H9 (cell line): ENCODE results near the gene FMN1. TPM values are rescaled to one million over a fixed set of nuclear protein-coding genes. Genes with fewer than 3 reads are reported as not detected.

ENCODE experiments used
- DNase-seq: peaks from one replicate; pipeline ENCODE4 v3.0.0-alpha.2; 2017
- H2AFZ ChIP-seq: one replicate; pipeline ENCODE4 v1.6.1; 2013; ENCODE audit warnings: mild to moderate bottlenecking, low read length, control low read depth, moderate library complexity
- H2AK5ac ChIP-seq: 2 replicates; pipeline ENCODE4 v1.6.1; 2013; ENCODE audit warnings: low read length, control low read depth, mixed read lengths; ENCODE audit not compliant: insufficient read length
- H2BK120ac ChIP-seq: one replicate; pipeline ENCODE4 v1.6.1; 2013; ENCODE audit warnings: low read depth, mild to moderate bottlenecking, low read length, control low read depth, inconsistent platforms; ENCODE audit not compliant: poor library complexity, severe bottlenecking
- H2BK12ac ChIP-seq: 2 replicates; pipeline ENCODE4 v1.6.1; 2013; ENCODE audit warnings: low read length, control low read depth, mixed read lengths, low read depth; ENCODE audit not compliant: insufficient read length
- H2BK15ac ChIP-seq: 2 replicates; pipeline ENCODE4 v1.6.1; 2013; ENCODE audit warnings: low read depth, low read length, control low read depth
- H2BK20ac ChIP-seq: one replicate; pipeline ENCODE4 v1.6.1; 2013; ENCODE audit warnings: low read depth, mild to moderate bottlenecking, low read length, control low read depth, inconsistent platforms; ENCODE audit not compliant: poor library complexity, severe bottlenecking
- H2BK5ac ChIP-seq: 2 replicates; pipeline ENCODE4 v1.6.1; 2013; ENCODE audit warnings: low read length, control low read depth, mixed read lengths; ENCODE audit not compliant: insufficient read length
- H3K14ac ChIP-seq: 2 replicates; pipeline ENCODE4 v1.6.1; 2013; ENCODE audit warnings: low read length, control low read depth; ENCODE audit not compliant: insufficient read depth
- H3K18ac ChIP-seq: 2 replicates; pipeline ENCODE4 v1.6.1; 2013; ENCODE audit warnings: low read depth, mild to moderate bottlenecking, mixed read lengths, low read length, control low read depth; ENCODE audit not compliant: insufficient read length
- H3K23ac ChIP-seq: 2 replicates; pipeline ENCODE4 v1.6.1; 2013; ENCODE audit warnings: low read length, control low read depth, mixed read lengths, low read depth; ENCODE audit not compliant: insufficient read length
- H3K23me2 ChIP-seq: 2 replicates; pipeline ENCODE4 v1.6.1; 2013; ENCODE audit warnings: low read depth, mild to moderate bottlenecking, mixed read lengths, low read length, control low read depth; ENCODE audit not compliant: insufficient read length, poor library complexity, severe bottlenecking
- H3K27ac ChIP-seq: 2 replicates; pipeline ENCODE4 v1.5.1; 2013; ENCODE audit warnings: low read length, control low read depth, mixed read lengths, low read depth; ENCODE audit not compliant: insufficient read length
- H3K27me3 ChIP-seq: 2 replicates; pipeline ENCODE4 v1.6.1; 2013; ENCODE audit warnings: low read length, control low read depth, inconsistent platforms; ENCODE audit not compliant: insufficient read depth
- H3K4ac ChIP-seq: 2 replicates; pipeline ENCODE4 v1.6.1; 2013; ENCODE audit warnings: low read depth, mild to moderate bottlenecking, control low read depth, inconsistent platforms, low read length, moderate library complexity
- H3K4me1 ChIP-seq: 2 replicates; pipeline ENCODE4 v1.6.1; 2013; ENCODE audit warnings: low read length, control low read depth, inconsistent platforms; ENCODE audit not compliant: insufficient read depth
- H3K4me2 ChIP-seq: 2 replicates; pipeline ENCODE4 v1.6.1; 2013; ENCODE audit warnings: low read length, control low read depth, mixed read lengths; ENCODE audit not compliant: insufficient read length, insufficient read depth
- H3K56ac ChIP-seq: 2 replicates; pipeline ENCODE4 v1.6.1; 2013; ENCODE audit warnings: low read depth, mild to moderate bottlenecking, mixed read lengths, low read length, control low read depth; ENCODE audit not compliant: insufficient read length
- H3K79me1 ChIP-seq: 2 replicates; pipeline ENCODE4 v1.6.1; 2013; ENCODE audit warnings: low read depth, mild to moderate bottlenecking, moderate library complexity, low read length, control low read depth, inconsistent platforms; ENCODE audit not compliant: insufficient read depth, poor library complexity, severe bottlenecking
- H3K79me2 ChIP-seq: 2 replicates; pipeline ENCODE4 v1.6.1; 2013; ENCODE audit warnings: low read length, control low read depth, inconsistent platforms; ENCODE audit not compliant: insufficient read depth
- H3K9ac ChIP-seq: 2 replicates; pipeline ENCODE4 v1.6.1; 2013; ENCODE audit warnings: low read length, control low read depth, mixed read lengths; ENCODE audit not compliant: insufficient read length; ENCODE audit errors: extremely low read depth
- H3K9me3 ChIP-seq: one replicate; pipeline ENCODE4 v1.6.1; 2013; ENCODE audit warnings: low read depth, low read length, inconsistent platforms; ENCODE audit not compliant: control insufficient read depth
- H3T11ph ChIP-seq: one replicate; pipeline ENCODE4 v1.6.1; 2013; ENCODE audit warnings: mild to moderate bottlenecking, low read length, control low read depth, inconsistent platforms
- H4K20me1 ChIP-seq: one replicate; pipeline ENCODE4 v1.6.1; 2013; ENCODE audit not compliant: control insufficient read depth, insufficient read length, insufficient read depth
- H4K5ac ChIP-seq: 2 replicates; pipeline ENCODE4 v1.6.1; 2013; ENCODE audit warnings: low read depth, mild to moderate bottlenecking, mixed read lengths, low read length, control low read depth; ENCODE audit not compliant: insufficient read length
- H4K8ac ChIP-seq: replicated peaks from 2 replicates; pipeline ENCODE4 v1.6.1; 2013; ENCODE audit warnings: low read length, control low read depth, mixed read lengths, low read depth; ENCODE audit not compliant: insufficient read length
- H4K91ac ChIP-seq: 2 replicates; pipeline ENCODE4 v1.6.1; 2013; ENCODE audit warnings: low read depth, mild to moderate bottlenecking, moderate library complexity, mixed read lengths, low read length, control low read depth; ENCODE audit not compliant: insufficient read length
- H3K27ac Mint-ChIP-seq, 3 experiments: 2 replicates in 2 of 3; 3 replicates in 1 of 3; pipeline ENCODE4 v1.8.0; 2020 to 2021; ENCODE audit warnings: mixed read lengths in 3 of 3, mild to moderate bottlenecking in 1 of 3, moderate library complexity in 1 of 3
- H3K27me3 Mint-ChIP-seq: 2 replicates; pipeline ENCODE4 v1.8.0; 2021; ENCODE audit warnings: low read depth, mild to moderate bottlenecking, moderate library complexity, mixed read lengths
- H3K36me3 Mint-ChIP-seq, 3 experiments: 2 replicates in 2 of 3; 3 replicates in 1 of 3; pipeline ENCODE4 v1.8.0; 2020 to 2021; ENCODE audit warnings: low read depth in 3 of 3, mixed read lengths in 3 of 3; ENCODE audit not compliant: insufficient read depth in 1 of 3
- H3K4me1 Mint-ChIP-seq, 2 experiments: 2 replicates each; pipeline ENCODE4 v1.8.0; 2020; ENCODE audit warnings: mixed read lengths in 2 of 2
- H3K4me3 Mint-ChIP-seq, 2 experiments: 2 replicates in 1 of 2; 3 replicates in 1 of 2; pipeline ENCODE4 v1.8.0; 2020 to 2021; ENCODE audit warnings: mild to moderate bottlenecking in 2 of 2, mixed read lengths in 2 of 2, moderate library complexity in 1 of 2
- H3K9me3 Mint-ChIP-seq, 2 experiments: 2 replicates in 1 of 2; 3 replicates in 1 of 2; pipeline ENCODE4 v1.8.0; 2020; ENCODE audit warnings: mild to moderate bottlenecking in 2 of 2, mixed read lengths in 2 of 2, moderate library complexity in 1 of 2
- CTCF ChIP-seq: fragments of 200-600 bp; sonication (generic); conservative IDR thresholded peaks from 3 replicates; pipeline ENCODE4 v1.8.0; 2021; ENCODE audit warnings: antibody characterized with exemption, mild to moderate bottlenecking
- WGBS: extraction: QIAGEN DNeasy Blood & Tissue Kit; methylation state at CpG from one replicate; pipeline ENCODE4 v1.1.7; 2013; ENCODE audit warnings: missing lambda C conversion rate, low lambda C conversion rate, mixed read lengths; ENCODE audit not compliant: insufficient read length; ENCODE audit errors: extremely low coverage; 5-methylcytosine and 5-hydroxymethylcytosine counted together
- total RNA-seq: library from RNA; stranded (reverse); gene quantifications from 2 replicates; pipeline ENCODE4 v1.2.1, GENCODE V29; 2021

The FMN1 gene
- total RNA-seq, 1 experiment from 2014 or later: 1.9 TPM

- no peaks in the 10 kb centered on the region for H3K36me3 Mint-ChIP-seq
- no peaks in the 10 kb centered on the region for H3K27me3 ChIP-seq
- no peak overlapping the region for H2BK12ac ChIP-seq
- no peak overlapping the region for H4K91ac ChIP-seq
- no peak overlapping the region for H2BK20ac ChIP-seq
- no peaks in the 10 kb centered on the region for H3K9me3 Mint-ChIP-seq
- no peak overlapping the region for H3K23ac ChIP-seq
- no peaks in the 10 kb centered on the region for H3K23me2 ChIP-seq
- H2AK5ac ChIP-seq: no peak overlapping the region
- H3K9me3 ChIP-seq: no peaks in the 10 kb centered on the region
- H3K27ac Mint-ChIP-seq: no peak overlapping the region
- no peak overlapping the region for H3K9ac ChIP-seq
- no peak overlapping the region for H3K56ac ChIP-seq
- no peak overlapping the region for H3T11ph ChIP-seq
- no peaks in the 10 kb centered on the region for H3K79me1 ChIP-seq
- no peak overlapping the region for H4K8ac ChIP-seq
- no peak overlapping the region for H3K4me3 Mint-ChIP-seq
- H3K4me2 ChIP-seq: no peak overlapping the region
- H3K79me2 ChIP-seq: no peaks in the 10 kb centered on the region
- DNase-seq: no peak
- no CpG with 5 or more reads among the region's 2 CpGs for WGBS
- H3K14ac ChIP-seq: no peak overlapping the region
- no peak overlapping the region for H3K27ac ChIP-seq
- H2BK5ac ChIP-seq: no peak overlapping the region
- no peak overlapping the region for H2AFZ ChIP-seq
- H3K18ac ChIP-seq: no peak overlapping the region
- H3K4ac ChIP-seq: no peak overlapping the region
- no peak overlapping the region for H4K5ac ChIP-seq
- H3K27me3 Mint-ChIP-seq: no peaks in the 10 kb centered on the region
- no peak for TF ChIP-seq CTCF
- no peaks in the 10 kb centered on the region for H4K20me1 ChIP-seq
- H2BK120ac ChIP-seq: no peak overlapping the region
- no peak overlapping the region for H2BK15ac ChIP-seq
- no peaks in the 10 kb centered on the region for H3K4me1 ChIP-seq
- peaks cover 5% of the 10 kb centered on the region in 2 experiments for H3K4me1 Mint-ChIP-seq
Observed at GRCh38 chr15:32871883-32872282, 322.6 kb downstream of the FMN1 start.
